ENCODE results near the gene MST1.

GRCh38 chr3:49662021-49662420, 27.3 kb downstream of the MST1 start:
- no peak for TF ChIP-seq CTCF (IDR thresholded peaks at IDR 0.05; ENCODE audit: control extremely low read depth in 1 of 3, insufficient read depth in 1 of 3, low read depth in 1 of 3, low read length in 3 of 3)
- TF ChIP-seq BRCA1 (IDR thresholded peaks at IDR 0.05; ENCODE audit: low read depth, low read length): no peak
